OCI-LY1 (cell line): ENCODE measurements around the gene BMPR1A.

Source experiments
- CTCF ChIP-seq: fragments of 200-600 bp; sonication (generic), shearing (Covaris generic); IDR thresholded peaks from 2 replicates; pipeline ENCODE4 v1.5.1; 2017; ENCODE audit warnings: mild to moderate bottlenecking, antibody characterized with exemption, low read length, moderate library complexity, mixed read lengths
- EZH2 ChIP-seq: fragments of 200-600 bp; sonication (generic), shearing (Covaris generic); IDR thresholded peaks from 2 replicates; pipeline ENCODE4 v1.8.0; 2017; ENCODE audit warnings: borderline replicate concordance, mixed run types, mild to moderate bottlenecking, antibody characterized with exemption, low read length, moderate library complexity, mixed read lengths

GRCh38 chr10:86941991-86942421, 185.6 kb downstream of the BMPR1A start:
- TF ChIP-seq CTCF (0 out of 2 replicates have a peak, but pooled peaks have one; percentile 13), EZH2 (no peak)
